B cell (primary cell): ENCODE results near the gene TRIM73. TPM values are rescaled to one million over a fixed set of nuclear protein-coding genes. Genes with fewer than 3 reads are reported as not detected.
"Not testable (repeated sequence)": the region's sequence is repeated elsewhere in the genome, so short reads cannot be mapped to it uniquely, and the experiment has no call there.

Experiments used
- ATAC-seq: fragments of 200-7000 bp; cut with Tn5 transposase; one replicate; pipeline ENCODE4 v1.10.0; 2021; ENCODE audit warnings: low read depth, mild to moderate bottlenecking, moderate number of reproducible peaks, moderate library complexity
- CTCF ChIA-PET: fragments of 350-600 bp; sonication (Branson Sonifier 250); formaldehyde crosslinking; loops from one replicate; lab custom pipeline; 2021; ENCODE audit warnings: antibody characterized with exemption, inconsistent platforms; lab: Charles Lee
- POLR2A ChIA-PET: fragments of 350-600 bp; sonication (Branson Sonifier 250); formaldehyde crosslinking; loops from one replicate; lab custom pipeline; 2021; ENCODE audit warnings: antibody characterized with exemption; lab: Charles Lee
- DNase-seq: peaks from one replicate; pipeline ENCODE4 v3.0.0; 2013
- H2AFZ ChIP-seq: 2 replicates; pipeline ENCODE4 v1.6.1; 2012; ENCODE audit warnings: mild to moderate bottlenecking, low read depth, low read length; ENCODE audit not compliant: insufficient read depth, poor library complexity, severe bottlenecking
- H3K27ac ChIP-seq, 2 donors: 1 replicate in 1 of 2; 2 replicates in 1 of 2; pipeline ENCODE4 v1.5.1; 2012 to 2013; ENCODE audit warnings: low read length in 2 of 2, mild to moderate bottlenecking in 2 of 2, moderate library complexity in 1 of 2
- H3K27me3 ChIP-seq, 4 experiments: fragments of 200-600 bp in 1 of 4; sonication (generic) in 1 of 4; replicated peaks in 1 of 4; 1 replicate in 2 of 4; 2 replicates in 2 of 4; pipeline versions ENCODE4 v1.6.1 to v1.7.0; 2013 to 2016; ENCODE audit warnings: low read length in 3 of 4, mild to moderate bottlenecking in 2 of 4, mixed read lengths in 1 of 4, moderate library complexity in 1 of 4; ENCODE audit not compliant: insufficient read depth in 4 of 4, control insufficient read depth in 3 of 4; ENCODE audit errors: control extremely low read depth in 1 of 4
- H3K36me3 ChIP-seq, 2 experiments: replicated peaks in 1 of 2; 1 replicate in 1 of 2; 2 replicates in 1 of 2; pipeline versions ENCODE4 v1.6.1 to v1.7.1; 2013; ENCODE audit warnings: low read length in 1 of 2; ENCODE audit not compliant: insufficient read depth in 2 of 2, control insufficient read depth in 1 of 2; ENCODE audit errors: control extremely low read depth in 1 of 2, extremely low read depth in 1 of 2
- H3K4me1 ChIP-seq, 2 donors: fragments of 200-600 bp in 1 of 2; sonication (generic) in 1 of 2; 1 replicate in 1 of 2; 2 replicates in 1 of 2; pipeline versions ENCODE4 v1.5.1 to v1.6.1; 2013 to 2017; ENCODE audit warnings: low read length in 2 of 2; ENCODE audit not compliant: control insufficient read depth in 2 of 2, insufficient read depth in 2 of 2
- H3K4me2 ChIP-seq: replicated peaks from 2 replicates; pipeline ENCODE3; 2012; ENCODE audit warnings: mild to moderate bottlenecking, low read depth, low read length; ENCODE audit not compliant: poor library complexity, severe bottlenecking
- H3K4me3 ChIP-seq, 5 experiments: fragments of 200-600 bp in 1 of 5; sonication (generic) in 1 of 5; 1 replicate in 3 of 5; 2 replicates in 2 of 5; pipeline versions ENCODE4 v1.5.1 to v1.7.0; 2011 to 2016; ENCODE audit warnings: low read length in 4 of 5, mild to moderate bottlenecking in 4 of 5, low read depth in 2 of 5, control low read depth in 1 of 5, moderate library complexity in 1 of 5; ENCODE audit not compliant: insufficient read depth in 1 of 5; ENCODE audit errors: control extremely low read depth in 1 of 5, extremely low read depth in 1 of 5
- H3K79me2 ChIP-seq: fragments of 200-600 bp; sonication (generic); one replicate; pipeline ENCODE4 v1.6.0; 2016; ENCODE audit warnings: low read length; ENCODE audit not compliant: control insufficient read depth, insufficient read depth
- H3K9ac ChIP-seq: fragments of 200-600 bp; sonication (generic); 2 replicates; pipeline ENCODE4 v1.6.1; 2017; ENCODE audit warnings: mild to moderate bottlenecking, low read length, moderate library complexity
- H3K9me3 ChIP-seq, 3 donors: one replicate each; pipeline versions ENCODE4 v1.6.1 to v1.7.1; 2013; ENCODE audit warnings: low read length in 2 of 3; ENCODE audit not compliant: control insufficient read depth in 2 of 3, insufficient read depth in 1 of 3; ENCODE audit errors: control extremely low read depth in 1 of 3
- H4K20me1 ChIP-seq: 2 replicates; pipeline ENCODE4 v1.6.0; 2012; ENCODE audit warnings: mild to moderate bottlenecking, low read length; ENCODE audit not compliant: insufficient read depth, control insufficient read depth, poor library complexity, severe bottlenecking
- H3K27ac Mint-ChIP-seq: one replicate; pipeline ENCODE4 v1.8.0; 2021; ENCODE audit warnings: mixed read lengths
- H3K27me3 Mint-ChIP-seq: one replicate; pipeline ENCODE4 v1.8.0; 2021; ENCODE audit warnings: mixed read lengths
- H3K4me1 Mint-ChIP-seq: one replicate; pipeline ENCODE4 v1.8.0; 2021; ENCODE audit warnings: mixed read lengths
- H3K4me3 Mint-ChIP-seq: one replicate; pipeline ENCODE4 v1.8.0; 2021; ENCODE audit warnings: mixed read lengths
- H3K9me3 Mint-ChIP-seq: one replicate; pipeline ENCODE4 v1.8.0; 2022; ENCODE audit warnings: mixed read lengths; ENCODE audit not compliant: insufficient read depth
- WGBS: methylation state at CpG from one replicate; pipeline ENCODE4 v1.1.5; 2013; ENCODE audit warnings: missing lambda C conversion rate; ENCODE audit not compliant: insufficient coverage; 5-methylcytosine and 5-hydroxymethylcytosine counted together
- intact Hi-C: fragments of 100-400 bp; cut with micrococcal nuclease; formaldehyde crosslinking; loops from one replicate; pipeline ENCODE4 v1.10.0; 2022
- polyA plus RNA-seq: library from polyadenylated mRNA; depleted of rRNA; stranded (reverse); fragments of >200 nt; gene quantifications from 2 replicates; pipeline ENCODE4 v1.2.3, GENCODE V29; 2012
- total RNA-seq, 2 donors: library from RNA; stranded (reverse); fragments of 120-200 nt in 1 of 2; gene quantifications; 1 replicate in 1 of 2; 2 replicates in 1 of 2; pipeline versions ENCODE4 v1.2.3 to v1.2.4, GENCODE V29; 2013 to 2022

TRIM73 gene
- total and polyA plus RNA-seq, 2 donors (not counting 1 experiment from before 2014, with no cell fraction given), result 4.3 to 16.4 TPM

DNA sequence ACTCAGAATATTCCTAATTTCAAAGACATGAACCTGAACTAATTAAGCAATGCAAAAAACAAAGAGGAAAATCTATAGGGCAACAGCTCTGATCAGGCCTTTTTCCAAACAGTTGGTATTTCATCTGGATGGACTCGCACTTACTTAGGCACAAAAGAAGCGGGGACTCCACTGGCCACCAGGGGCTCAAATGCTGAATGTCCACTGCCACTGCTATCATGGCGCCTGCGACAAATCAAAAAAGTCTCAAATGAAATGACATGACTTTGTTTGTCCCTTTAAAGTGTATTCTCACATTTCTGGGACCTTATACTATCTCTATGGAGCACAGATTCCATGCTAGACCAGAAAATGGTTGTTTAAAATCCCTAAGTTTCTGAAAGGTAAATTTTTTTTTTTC lies 43.6 kb downstream of the TRIM73 start:
- CTCF ChIA-PET, H3K4me1 ChIP-seq, H3K9me3 Mint-ChIP-seq, H3K27ac Mint-ChIP-seq, intact Hi-C loops, H3K4me3 ChIP-seq, H2AFZ ChIP-seq, H4K20me1 ChIP-seq, H3K9ac ChIP-seq, H3K9me3 ChIP-seq, H3K4me1 Mint-ChIP-seq, H3K4me3 Mint-ChIP-seq, H3K27me3 ChIP-seq, H3K27me3 Mint-ChIP-seq, ATAC-seq, DNase-seq, POLR2A ChIA-PET, H3K4me2 ChIP-seq: not testable (repeated sequence)
- H3K79me2 ChIP-seq, result peaks cover 40% of the 10 kb centered on the region
- WGBS, result 98% methylated on average over 4 of the region's 4 CpGs
- H3K27ac ChIP-seq, result peak overlapping the region in 1 of 2 donors; percentile 39
- peaks cover 5 to 45% of the 10 kb centered on the region in 2 experiments for H3K36me3 ChIP-seq

DNA sequence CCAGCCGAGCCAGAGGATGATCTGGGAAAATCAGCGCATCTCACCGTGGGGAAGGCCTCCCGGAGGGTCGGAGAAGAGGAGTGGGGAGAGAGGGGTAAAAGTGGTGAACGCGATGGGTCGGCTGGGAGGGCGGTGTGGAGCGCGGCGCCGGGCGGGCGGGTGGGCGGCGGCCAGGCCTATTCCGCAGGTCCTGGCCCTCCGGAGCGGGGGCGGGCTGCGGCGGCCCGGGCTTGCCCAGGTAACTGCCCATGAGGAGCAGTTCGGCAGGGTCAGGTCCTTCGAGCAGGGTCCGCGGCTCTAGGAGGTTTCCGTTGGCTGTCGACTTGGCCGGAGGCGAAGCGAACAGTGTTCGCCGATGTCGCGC lies 46.7 kb downstream of the TRIM73 start:
- H3K9me3 Mint-ChIP-seq, DNase-seq, H3K27me3 Mint-ChIP-seq, intact Hi-C loops, H3K27ac ChIP-seq, H3K4me1 Mint-ChIP-seq, POLR2A ChIA-PET, H4K20me1 ChIP-seq, H2AFZ ChIP-seq, H3K4me2 ChIP-seq, H3K9me3 ChIP-seq, H3K4me1 ChIP-seq, CTCF ChIA-PET, H3K27me3 ChIP-seq: not testable (repeated sequence)
- Histone ChIP-seq H3K79me2 (peaks cover 29% of the 10 kb centered on the region), H3K9ac (peak overlapping the region; percentile 63), H3K36me3 (peaks cover 0 to 25% of the 10 kb centered on the region in 2 experiments), H3K4me3 (peak overlapping the region in 2 of 5 experiments; percentile 29 to 44)
- WGBS, result 15% methylated on average over 2 of the region's 37 CpGs
- Mint-ChIP-seq H3K27ac (peak overlapping the region; percentile 88), H3K4me3 (peak overlapping the region; percentile 83)
- ATAC-seq, result peak; percentile 41

DNA sequence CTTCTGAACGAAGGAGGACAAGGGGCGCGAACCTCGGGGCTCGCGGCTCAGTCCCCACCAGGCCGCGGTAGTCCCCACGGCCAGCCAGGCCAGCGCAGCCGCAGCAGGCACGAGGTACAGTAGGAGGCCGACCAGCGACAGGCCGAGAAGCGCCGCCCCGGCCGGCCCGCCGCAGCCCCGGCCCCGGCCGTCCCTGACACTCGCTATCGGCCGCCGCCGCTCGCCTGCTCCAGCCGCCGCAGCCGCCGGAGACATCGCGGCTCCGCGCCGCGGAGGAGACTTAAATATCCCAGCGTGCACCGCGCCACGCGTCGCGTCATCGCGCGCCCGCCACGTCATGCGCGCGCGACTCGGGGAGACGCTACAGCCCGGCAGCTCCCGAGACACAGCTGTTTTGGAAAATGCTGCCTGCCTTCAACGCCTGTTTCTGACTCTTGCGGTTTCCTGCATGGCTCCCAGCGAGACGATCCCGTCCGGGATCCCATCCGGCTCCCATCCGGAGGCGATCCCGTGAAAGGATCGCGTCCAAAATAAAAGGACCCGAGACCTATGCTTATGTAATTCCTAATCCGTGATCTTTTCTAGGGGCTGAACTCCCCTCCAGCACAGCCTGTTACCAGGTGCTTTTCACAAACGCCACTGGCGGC lies 47.2 kb downstream of the TRIM73 start:
- H3K4me3 ChIP-seq, result peak overlapping the region; percentile 21 to 64 (median 54)
- peak overlapping the region; percentile 94 for H3K4me3 Mint-ChIP-seq
- H3K27me3 Mint-ChIP-seq, H3K4me1 Mint-ChIP-seq, H3K4me2 ChIP-seq, H3K4me1 ChIP-seq, H3K9me3 ChIP-seq, H3K27me3 ChIP-seq, H4K20me1 ChIP-seq, CTCF ChIA-PET, H3K9me3 Mint-ChIP-seq, POLR2A ChIA-PET, intact Hi-C loops: not testable (repeated sequence)
- H3K27ac ChIP-seq, result peak overlapping the region; percentile 57 to 74
- H2AFZ ChIP-seq, result peak overlapping the region; percentile 60
- peak overlapping the region; percentile 92 for H3K27ac Mint-ChIP-seq
- peaks cover 0 to 22% of the 10 kb centered on the region in 2 experiments for H3K36me3 ChIP-seq
- ATAC-seq (peak; percentile 90), DNase-seq (peak; percentile 64)
- peaks cover 29% of the 10 kb centered on the region for H3K79me2 ChIP-seq
- peak overlapping the region; percentile 63 for H3K9ac ChIP-seq
- WGBS, result 0% methylated on average over 13 of the region's 76 CpGs

DNA sequence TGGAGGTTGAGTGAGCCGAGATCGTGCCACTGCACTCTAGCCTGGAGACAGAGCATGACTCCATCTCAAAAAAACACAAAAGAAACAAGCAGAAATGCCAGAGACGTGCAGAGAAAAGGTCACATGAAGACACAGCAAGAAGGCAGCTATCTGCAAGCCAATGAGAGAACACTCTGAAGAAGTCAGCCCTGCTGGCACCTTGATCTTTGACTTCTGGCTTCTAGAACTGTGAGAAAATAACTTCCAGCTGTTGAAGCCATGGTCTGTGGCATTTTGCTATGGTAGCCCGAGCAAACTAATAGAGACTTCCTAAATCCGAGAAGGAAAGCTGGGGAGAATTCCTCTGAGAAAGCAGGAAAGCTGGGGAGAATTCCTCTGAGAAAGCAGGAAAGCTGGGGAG lies 54.5 kb downstream of the TRIM73 start:
- H3K4me2 ChIP-seq, ATAC-seq: not testable (repeated sequence)

More for the DNA sequence above, 54.5 kb downstream of the TRIM73 start:
- intact Hi-C loops, H3K4me3 ChIP-seq, H3K9me3 ChIP-seq, H3K4me1 Mint-ChIP-seq, POLR2A ChIA-PET, H3K4me1 ChIP-seq, H2AFZ ChIP-seq, H3K27me3 ChIP-seq, H3K79me2 ChIP-seq, H3K27me3 Mint-ChIP-seq, H3K9ac ChIP-seq, H3K9me3 Mint-ChIP-seq, H3K4me3 Mint-ChIP-seq, H4K20me1 ChIP-seq, H3K27ac Mint-ChIP-seq, H3K27ac ChIP-seq, H3K36me3 ChIP-seq, DNase-seq: not testable (repeated sequence)
- WGBS, result no CpG with 5 or more reads among the region's 5 CpGs
- CTCF ChIA-PET, result interaction anchor here (1.2 kb wide), 1 partner anchor 313 kb away, joined by 3 read pairs; no protein-coding TSS in a partner anchor
